Neural cell (in vitro differentiated cells): ENCODE measurements around the gene SFMBT2. TPM values are rescaled to one million over a fixed set of nuclear protein-coding genes. Genes with fewer than 3 reads are reported as not detected.

Experiments
- H2AFZ ChIP-seq: fragments of 200-600, 300-800 bp; sonication (generic), shearing (Covaris generic); 2 replicates; pipeline ENCODE4 v1.6.0; 2014; ENCODE audit warnings: low read depth, mild to moderate bottlenecking, antibody characterized with exemption, low read length, moderate library complexity
- H3F3A ChIP-seq: fragments of 200-600 bp; shearing (Covaris generic); 2 replicates; pipeline ENCODE4 v1.6.1; 2016; ENCODE audit warnings: mild to moderate bottlenecking, moderate library complexity, mixed read lengths, antibody characterized with exemption, low read length; ENCODE audit not compliant: insufficient read depth, poor library complexity, severe bottlenecking
- H3K27ac ChIP-seq: fragments of 200-600, 300-800 bp; sonication (generic), shearing (Covaris generic); 2 replicates; pipeline ENCODE4 v1.5.1; 2014; ENCODE audit warnings: mild to moderate bottlenecking, low read length, moderate library complexity
- H3K27me3 ChIP-seq: fragments of 300-800, 200-600 bp; sonication (generic), shearing (Covaris generic); 2 replicates; pipeline ENCODE4 v1.6.0; 2014; ENCODE audit warnings: mild to moderate bottlenecking, low read depth, low read length, moderate library complexity; ENCODE audit not compliant: insufficient read depth
- H3K36me3 ChIP-seq: fragments of 300-800, 200-600 bp; sonication (generic), shearing (Covaris generic); 2 replicates; pipeline ENCODE4 v1.5.1; 2014; ENCODE audit warnings: mild to moderate bottlenecking, antibody characterized with exemption, low read length, moderate library complexity; ENCODE audit not compliant: insufficient read depth
- H3K4me2 ChIP-seq: fragments of 300-800, 200-600 bp; sonication (generic), shearing (Covaris generic); 2 replicates; pipeline ENCODE4 v1.6.0; 2014; ENCODE audit warnings: mild to moderate bottlenecking, low read length
- H3K4me3 ChIP-seq: fragments of 300-800, 200-600 bp; sonication (generic), shearing (Covaris generic); 2 replicates; pipeline ENCODE4 v1.5.1; 2014; ENCODE audit warnings: mild to moderate bottlenecking, low read length, moderate library complexity
- H3K79me2 ChIP-seq: fragments of 200-600 bp; shearing (Covaris generic); replicated peaks from 2 replicates; pipeline ENCODE4 v1.6.0; 2014; ENCODE audit warnings: mild to moderate bottlenecking, low read length, moderate library complexity; ENCODE audit not compliant: insufficient read depth
- H3K9ac ChIP-seq: fragments of 300-800, 200-600 bp; sonication (generic), shearing (Covaris generic); 2 replicates; pipeline ENCODE4 v1.6.1; 2016; ENCODE audit warnings: mild to moderate bottlenecking, low read length, mixed read lengths
- H3K9me2 ChIP-seq: fragments of 200-600 bp; shearing (Covaris generic); 2 replicates; pipeline ENCODE4 v1.6.1; 2016; ENCODE audit warnings: mild to moderate bottlenecking, low read length, mixed read lengths; ENCODE audit not compliant: insufficient read depth
- H3K9me3 ChIP-seq: fragments of 200-600, 300-800 bp; sonication (generic), shearing (Covaris generic); 2 replicates; pipeline ENCODE4 v1.6.1; 2016; ENCODE audit warnings: mild to moderate bottlenecking, mixed run types, low read length, moderate library complexity, mixed read lengths
- H4K20me1 ChIP-seq: fragments of 200-600 bp; shearing (Covaris generic); 2 replicates; pipeline ENCODE4 v1.6.1; 2016; ENCODE audit warnings: mild to moderate bottlenecking, mixed run types; ENCODE audit not compliant: insufficient read depth
- CTCF ChIP-seq: fragments of 450-650 bp; IDR thresholded peaks from 2 replicates; pipeline ENCODE4 v1.5.1; 2014; ENCODE audit warnings: antibody characterized with exemption, mild to moderate bottlenecking, moderate library complexity; ENCODE audit not compliant: poor library complexity, severe bottlenecking
- EP300 ChIP-seq: fragments of 450-650 bp; conservative IDR thresholded peaks from 2 replicates; pipeline ENCODE4 v1.6.1; 2014; ENCODE audit warnings: antibody characterized with exemption, mild to moderate bottlenecking, moderate library complexity; ENCODE audit not compliant: poor library complexity, severe bottlenecking
- EZH2 ChIP-seq: fragments of 200-600, 300-800 bp; shearing (Covaris generic), sonication (generic); IDR thresholded peaks from 2 replicates; pipeline ENCODE4 v1.6.1; 2014; ENCODE audit warnings: antibody characterized with exemption, low read length, borderline replicate concordance, mild to moderate bottlenecking; ENCODE audit not compliant: insufficient read depth, poor library complexity, severe bottlenecking
- MXI1 ChIP-seq: fragments of 450-650 bp; conservative IDR thresholded peaks from 2 replicates; pipeline ENCODE4 v1.6.1; 2014; ENCODE audit warnings: antibody characterized with exemption, mild to moderate bottlenecking; ENCODE audit not compliant: poor library complexity, severe bottlenecking
- POLR2AphosphoS5 ChIP-seq: IDR thresholded peaks from 2 replicates; pipeline ENCODE4 v1.6.1; 2012
- RAD21 ChIP-seq: fragments of 450-650 bp; conservative IDR thresholded peaks from 2 replicates; pipeline ENCODE4 v1.6.1; 2014; ENCODE audit warnings: antibody characterized with exemption, mild to moderate bottlenecking, moderate library complexity
- REST ChIP-seq: IDR thresholded peaks from 2 replicates; pipeline ENCODE4 v1.6.1; 2012; ENCODE audit warnings: borderline replicate concordance
- SMC3 ChIP-seq: fragments of 450-650 bp; conservative IDR thresholded peaks from 2 replicates; pipeline ENCODE4 v1.6.1; 2014; ENCODE audit warnings: antibody characterized with exemption, mild to moderate bottlenecking, moderate library complexity; ENCODE audit not compliant: poor library complexity
- TAF1 ChIP-seq: IDR thresholded peaks from 2 replicates; pipeline ENCODE4 v1.6.1; 2012; ENCODE audit warnings: low read depth
- polyA plus RNA-seq: library from polyadenylated mRNA; depleted of rRNA; stranded (reverse); fragments of >200 nt; gene quantifications from 2 replicates; pipeline ENCODE4 v1.2.3, GENCODE V29; 2014

The SFMBT2 gene
- polyA plus RNA-seq, 1 donor from 2014 or later = 1.3 TPM

- no peak overlapping the region for H3K4me3 ChIP-seq
- no peaks in the 10 kb centered on the region for H3F3A ChIP-seq
- no peaks in the 10 kb centered on the region for H3K79me2 ChIP-seq
- H2AFZ ChIP-seq = no peak overlapping the region
- TF ChIP-seq EP300 = no peak
- TF ChIP-seq RAD21 = no peak
- TF ChIP-seq POLR2AphosphoS5 = no peak
- TF ChIP-seq EZH2 = no peak
- TF ChIP-seq CTCF = no peak
- no peak for TF ChIP-seq REST
- no peak for TF ChIP-seq SMC3
- TF ChIP-seq TAF1 = no peak
- TF ChIP-seq MXI1 = no peak
- no peak overlapping the region for H3K4me2 ChIP-seq
- no peaks in the 10 kb centered on the region for H3K9me2 ChIP-seq
- no peaks in the 10 kb centered on the region for H3K9me3 ChIP-seq
- no peak overlapping the region for H3K27ac ChIP-seq
- H3K27me3 ChIP-seq = no peaks in the 10 kb centered on the region
- H3K9ac ChIP-seq = no peak overlapping the region
- H4K20me1 ChIP-seq = no peaks in the 10 kb centered on the region
- no peaks in the 10 kb centered on the region for H3K36me3 ChIP-seq
Observed at GRCh38 chr10:7363700-7364099, 47.1 kb downstream of the SFMBT2 start.

GRCh38 chr10:7362471-7362870 is 48.4 kb downstream of the SFMBT2 start:
- Histone ChIP-seq H3F3A (no peaks in the 10 kb centered on the region), H3K36me3 (no peaks in the 10 kb centered on the region), H3K9me2 (no peaks in the 10 kb centered on the region), H3K4me3 (no peak overlapping the region), H3K9me3 (no peaks in the 10 kb centered on the region), H3K27ac (no peak overlapping the region), H3K9ac (no peak overlapping the region), H3K4me2 (no peak overlapping the region), H2AFZ (no peak overlapping the region), H4K20me1 (no peaks in the 10 kb centered on the region), H3K79me2 (no peaks in the 10 kb centered on the region), H3K27me3 (no peaks in the 10 kb centered on the region)
- TF ChIP-seq REST = no peak
- no peak for TF ChIP-seq MXI1
- no peak for TF ChIP-seq POLR2AphosphoS5
- no peak for TF ChIP-seq CTCF
- no peak for TF ChIP-seq TAF1
- no peak for TF ChIP-seq EP300
- no peak for TF ChIP-seq EZH2
- TF ChIP-seq SMC3 = no peak
- no peak for TF ChIP-seq RAD21
